Loucy (cell line): Measurements from ENCODE around the gene ECPAS.
"Not testable (repeated sequence)": the region's sequence is repeated elsewhere in the genome, so short reads cannot be mapped to it uniquely, and the experiment has no call there.

Experiments used
- H2AFZ ChIP-seq: fragments of 200-600 bp; sonication (generic); 2 replicates; pipeline ENCODE4 v1.6.0; 2016; ENCODE audit warnings: antibody characterized with exemption, mild to moderate bottlenecking, low read length, moderate library complexity
- H3F3A ChIP-seq: fragments of 200-600 bp; 2 replicates; pipeline ENCODE4 v1.6.0; 2016; ENCODE audit warnings: antibody characterized with exemption, low read depth, mild to moderate bottlenecking
- H3K27me3 ChIP-seq: fragments of 200-600 bp; sonication (generic); 2 replicates; pipeline ENCODE4 v1.6.1; 2014; ENCODE audit warnings: low read length, mild to moderate bottlenecking; ENCODE audit not compliant: insufficient read depth, poor library complexity, severe bottlenecking
- H3K36me3 ChIP-seq: fragments of 200-600 bp; sonication (generic); 2 replicates; pipeline ENCODE4 v1.6.1; 2016; ENCODE audit warnings: low read length; ENCODE audit not compliant: insufficient read depth
- H3K4me1 ChIP-seq: fragments of 200-600 bp; sonication (generic); 2 replicates; pipeline ENCODE4 v1.5.1; 2014; ENCODE audit warnings: low read length, mild to moderate bottlenecking; ENCODE audit not compliant: insufficient read depth, poor library complexity, severe bottlenecking
- H3K4me2 ChIP-seq: fragments of 200-600 bp; sonication (generic); 2 replicates; pipeline ENCODE4 v1.6.0; 2014; ENCODE audit warnings: antibody characterized with exemption, low read length, low read depth, mild to moderate bottlenecking; ENCODE audit not compliant: poor library complexity, severe bottlenecking
- H3K4me3 ChIP-seq: fragments of 200-600 bp; sonication (generic); 2 replicates; pipeline ENCODE4 v1.5.1; 2014; ENCODE audit warnings: low read length, mild to moderate bottlenecking, mixed read lengths; ENCODE audit not compliant: poor library complexity, severe bottlenecking
- H3K79me2 ChIP-seq: fragments of 200-600 bp; sonication (generic); 2 replicates; pipeline ENCODE4 v1.6.1; 2014; ENCODE audit warnings: low read length; ENCODE audit not compliant: insufficient read depth
- H3K9ac ChIP-seq: fragments of 200-600 bp; sonication (generic); 2 replicates; pipeline ENCODE4 v1.6.0; 2014; ENCODE audit warnings: mild to moderate bottlenecking, low read depth, low read length, moderate library complexity; ENCODE audit not compliant: poor library complexity, severe bottlenecking
- H3K9me2 ChIP-seq: fragments of 200-600 bp; sonication (generic); replicated peaks from 2 replicates; pipeline ENCODE4 v1.6.1; 2016; ENCODE audit warnings: low read depth, low read length, mixed read lengths
- H3K9me3 ChIP-seq: fragments of 200-600 bp; sonication (generic); 2 replicates; pipeline ENCODE4 v1.6.1; 2014; ENCODE audit warnings: mild to moderate bottlenecking, antibody characterized with exemption, low read length, low read depth; ENCODE audit not compliant: insufficient read depth
- H4K20me1 ChIP-seq: fragments of 200-600 bp; sonication (generic); 2 replicates; pipeline ENCODE4 v1.6.0; 2014; ENCODE audit warnings: antibody characterized with exemption, low read length, mild to moderate bottlenecking; ENCODE audit not compliant: insufficient read depth, poor library complexity, severe bottlenecking
- EZH2phosphoT487 ChIP-seq: fragments of 200-600 bp; IDR thresholded peaks from 2 replicates; pipeline ENCODE4 v1.6.1; 2018; ENCODE audit warnings: antibody characterized with exemption, mild to moderate bottlenecking, moderate library complexity, borderline replicate concordance
- TF ChIP-seq, protein P1 (sequence below): fragments of 200-600 bp; sonication (generic); conservative IDR thresholded peaks from 2 replicates; pipeline ENCODE4 v1.5.1; 2014; ENCODE audit warnings: mild to moderate bottlenecking, antibody characterized with exemption, low read length

Gene ECPAS

DNA sequence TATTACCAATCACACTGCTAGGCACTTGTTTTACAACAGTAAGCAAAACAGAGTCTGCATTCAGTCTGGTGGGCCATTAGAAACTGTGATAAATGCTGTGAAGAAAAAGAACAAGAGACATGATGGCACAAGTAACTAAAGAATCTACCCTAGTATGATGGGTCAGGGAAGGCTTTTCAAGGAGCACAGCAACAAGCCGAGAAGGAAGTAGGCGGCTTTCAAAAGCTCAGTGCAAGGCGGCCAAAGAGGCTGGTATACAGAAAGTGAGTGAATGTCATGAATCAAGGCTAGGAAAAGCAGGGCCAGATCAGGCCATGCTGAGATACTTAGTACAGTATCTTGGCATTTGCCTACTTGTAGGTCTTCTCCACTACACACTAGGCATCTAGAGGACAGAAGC, 76.4 kb downstream of the ECPAS start:
- Histone ChIP-seq H3F3A (no peaks in the 10 kb centered on the region), H3K9me2 (no peaks in the 10 kb centered on the region), H3K9ac (no peak overlapping the region), H3K4me3 (no peak overlapping the region), H3K27me3 (no peaks in the 10 kb centered on the region), H3K9me3 (no peaks in the 10 kb centered on the region), H3K79me2 (no peaks in the 10 kb centered on the region), H2AFZ (no peak overlapping the region), H4K20me1 (no peaks in the 10 kb centered on the region), H3K4me1 (no peaks in the 10 kb centered on the region), H3K4me2 (no peak overlapping the region), H3K36me3 (peaks cover 36% of the 10 kb centered on the region; the same call in 1 of the 2 replicates)
- TF ChIP-seq, protein P1, sequence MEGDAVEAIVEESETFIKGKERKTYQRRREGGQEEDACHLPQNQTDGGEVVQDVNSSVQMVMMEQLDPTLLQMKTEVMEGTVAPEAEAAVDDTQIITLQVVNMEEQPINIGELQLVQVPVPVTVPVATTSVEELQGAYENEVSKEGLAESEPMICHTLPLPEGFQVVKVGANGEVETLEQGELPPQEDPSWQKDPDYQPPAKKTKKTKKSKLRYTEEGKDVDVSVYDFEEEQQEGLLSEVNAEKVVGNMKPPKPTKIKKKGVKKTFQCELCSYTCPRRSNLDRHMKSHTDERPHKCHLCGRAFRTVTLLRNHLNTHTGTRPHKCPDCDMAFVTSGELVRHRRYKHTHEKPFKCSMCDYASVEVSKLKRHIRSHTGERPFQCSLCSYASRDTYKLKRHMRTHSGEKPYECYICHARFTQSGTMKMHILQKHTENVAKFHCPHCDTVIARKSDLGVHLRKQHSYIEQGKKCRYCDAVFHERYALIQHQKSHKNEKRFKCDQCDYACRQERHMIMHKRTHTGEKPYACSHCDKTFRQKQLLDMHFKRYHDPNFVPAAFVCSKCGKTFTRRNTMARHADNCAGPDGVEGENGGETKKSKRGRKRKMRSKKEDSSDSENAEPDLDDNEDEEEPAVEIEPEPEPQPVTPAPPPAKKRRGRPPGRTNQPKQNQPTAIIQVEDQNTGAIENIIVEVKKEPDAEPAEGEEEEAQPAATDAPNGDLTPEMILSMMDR, result no peak
- TF ChIP-seq EZH2phosphoT487, result no peak

DNA sequence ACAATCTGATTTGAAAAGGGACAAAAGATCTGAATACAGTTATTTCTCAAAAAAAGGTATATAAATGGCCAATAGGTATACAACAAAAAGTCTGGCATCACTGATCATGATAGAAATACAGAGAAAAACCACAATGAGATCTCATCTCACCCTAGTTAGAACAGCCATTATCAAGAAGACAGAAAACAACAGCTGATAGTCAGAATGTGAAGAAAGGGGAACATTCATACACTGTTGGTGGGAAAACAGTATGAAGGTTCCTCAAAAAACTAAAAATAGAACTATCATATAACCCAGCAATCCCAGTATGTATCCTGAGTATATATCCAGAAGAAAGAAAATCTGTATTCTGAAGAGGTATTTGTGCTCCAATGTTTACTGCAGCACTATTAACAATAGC, 78.5 kb downstream of the ECPAS start:
- Histone ChIP-seq H3K79me2 (no peaks in the 10 kb centered on the region), H3K9me2 (no peaks in the 10 kb centered on the region), H4K20me1 (no peaks in the 10 kb centered on the region), H3K9ac (no peak overlapping the region), H3K27me3 (peaks cover 2% of the 10 kb centered on the region), H3K36me3 (peaks cover 32% of the 10 kb centered on the region; the same call in 1 of the 2 replicates), H2AFZ (no peak overlapping the region), H3K9me3 (peaks cover 4% of the 10 kb centered on the region; the same call in 1 of the 2 replicates), H3K4me2 (no peak overlapping the region), H3F3A (no peaks in the 10 kb centered on the region), H3K4me3 (no peak overlapping the region), H3K4me1 (no peaks in the 10 kb centered on the region)
- no peak for TF ChIP-seq EZH2phosphoT487
- TF ChIP-seq, protein P1, result no peak

DNA sequence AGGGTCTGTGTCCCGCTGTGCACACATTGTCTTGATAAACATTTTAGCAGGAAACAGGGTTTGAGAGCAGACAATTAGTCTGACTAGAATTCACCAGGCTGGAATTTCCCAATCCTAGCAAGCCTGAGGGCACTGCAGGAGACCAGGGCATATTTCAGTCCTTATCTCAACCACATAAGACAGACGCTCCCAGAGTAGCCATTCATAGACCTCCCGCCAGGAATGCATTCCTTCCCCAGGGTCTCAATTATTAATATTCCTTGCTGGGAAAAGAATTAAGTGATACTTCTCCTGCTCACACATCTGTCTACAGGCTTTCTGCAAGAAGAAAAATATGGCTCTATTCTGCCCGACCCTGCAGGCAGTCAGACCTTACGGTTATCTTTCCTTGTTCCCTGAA, 82.7 kb downstream of the ECPAS start:
- H3K4me1 ChIP-seq, H2AFZ ChIP-seq, H3K9me3 ChIP-seq, H3F3A ChIP-seq, H3K4me2 ChIP-seq, H3K9ac ChIP-seq, H3K4me3 ChIP-seq, H3K27me3 ChIP-seq, H3K79me2 ChIP-seq, H3K9me2 ChIP-seq, H4K20me1 ChIP-seq: not testable (repeated sequence)
- peaks cover 18% of the 10 kb centered on the region; the same call in 1 of the 2 replicates for H3K36me3 ChIP-seq

DNA sequence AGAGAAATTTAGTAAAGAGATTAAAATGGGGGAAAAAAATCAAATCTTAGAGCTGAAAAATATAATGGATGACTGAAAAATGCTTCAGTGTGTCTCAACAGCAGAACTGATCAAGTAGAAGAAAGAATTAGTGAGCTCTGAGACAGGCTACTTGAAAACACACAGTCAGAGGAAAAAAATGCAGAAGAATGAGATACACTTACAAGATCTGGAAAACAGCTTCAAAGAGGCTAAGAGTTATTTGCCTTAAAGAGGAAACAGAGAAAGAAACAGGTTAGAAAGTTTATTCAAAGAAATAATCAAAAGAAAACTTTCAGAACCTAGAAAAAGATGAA, 83.7 kb downstream of the ECPAS start:
- H3K9ac ChIP-seq, result no peak overlapping the region
- H3K4me3 ChIP-seq, result no peak overlapping the region
- H2AFZ ChIP-seq, result no peak overlapping the region
- H3K79me2 ChIP-seq, result no peaks in the 10 kb centered on the region
- H3K36me3 ChIP-seq, result peaks cover 17% of the 10 kb centered on the region; the same call in 1 of the 2 replicates
- peaks cover 9% of the 10 kb centered on the region; the same call in 1 of the 2 replicates for H3K9me3 ChIP-seq
- TF ChIP-seq EZH2phosphoT487, result no peak
- TF ChIP-seq, protein P1, result no peak
- H3F3A ChIP-seq, result no peaks in the 10 kb centered on the region
- H3K9me2 ChIP-seq, result no peaks in the 10 kb centered on the region
- H3K4me1 ChIP-seq, result no peaks in the 10 kb centered on the region
- H3K27me3 ChIP-seq, result peaks cover 4% of the 10 kb centered on the region
- H3K4me2 ChIP-seq, result no peak overlapping the region
- no peaks in the 10 kb centered on the region for H4K20me1 ChIP-seq
